Activated naive CD8-positive, alpha-beta T cell (primary cell): Measurements from ENCODE around the gene ISX.

Experiments
- H3K27ac Mint-ChIP-seq: one replicate; pipeline ENCODE4 v1.8.0; 2021; ENCODE audit warnings: mixed read lengths
- H3K27me3 Mint-ChIP-seq: one replicate; pipeline ENCODE4 v1.8.0; 2021; ENCODE audit warnings: mixed read lengths
- H3K36me3 Mint-ChIP-seq: one replicate; pipeline ENCODE4 v1.8.0; 2021; ENCODE audit warnings: mixed read lengths
- H3K4me1 Mint-ChIP-seq: one replicate; pipeline ENCODE4 v1.8.0; 2021; ENCODE audit warnings: low read depth, mixed read lengths
- H3K4me3 Mint-ChIP-seq: one replicate; pipeline ENCODE4 v1.8.0; 2021; ENCODE audit warnings: mild to moderate bottlenecking, mixed read lengths
- H3K9me3 Mint-ChIP-seq: one replicate; pipeline ENCODE4 v1.8.0; 2021; ENCODE audit warnings: low read depth, mixed read lengths

Gene ISX

DNA sequence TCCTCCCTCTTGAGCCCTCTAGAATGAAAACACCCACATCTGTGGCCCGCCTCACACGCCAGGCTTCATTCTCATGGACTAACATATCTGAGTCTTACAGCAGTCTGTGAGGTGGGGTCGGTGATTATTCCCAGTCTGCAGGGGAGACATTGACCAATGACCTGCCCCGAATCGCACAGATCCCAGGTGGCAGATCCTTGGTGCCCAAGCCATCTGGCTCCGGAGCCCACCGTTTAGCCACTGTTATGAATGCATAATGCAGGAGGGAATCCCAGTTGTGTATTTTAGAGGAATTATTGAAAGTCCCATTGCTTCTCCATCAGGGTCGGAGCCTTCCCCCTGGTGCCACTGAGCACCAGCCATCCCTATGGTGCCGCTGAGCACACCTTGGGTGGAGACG lies 47.4 kb downstream of the ISX start:
- Mint-ChIP-seq H3K4me1 (no peaks in the 10 kb centered on the region), H3K36me3 (no peaks in the 10 kb centered on the region), H3K4me3 (no peak overlapping the region), H3K27me3 (peaks cover 11% of the 10 kb centered on the region), H3K9me3 (no peaks in the 10 kb centered on the region), H3K27ac (no peak overlapping the region)

GRCh38 chr22:35114131-35114980 lies 48.4 kb downstream of the ISX start:
- no peaks in the 10 kb centered on the region for H3K4me1 Mint-ChIP-seq
- no peak overlapping the region for H3K27ac Mint-ChIP-seq
- H3K27me3 Mint-ChIP-seq, result peaks cover 8% of the 10 kb centered on the region
- no peaks in the 10 kb centered on the region for H3K9me3 Mint-ChIP-seq
- no peak overlapping the region for H3K4me3 Mint-ChIP-seq
- H3K36me3 Mint-ChIP-seq, result no peaks in the 10 kb centered on the region

DNA sequence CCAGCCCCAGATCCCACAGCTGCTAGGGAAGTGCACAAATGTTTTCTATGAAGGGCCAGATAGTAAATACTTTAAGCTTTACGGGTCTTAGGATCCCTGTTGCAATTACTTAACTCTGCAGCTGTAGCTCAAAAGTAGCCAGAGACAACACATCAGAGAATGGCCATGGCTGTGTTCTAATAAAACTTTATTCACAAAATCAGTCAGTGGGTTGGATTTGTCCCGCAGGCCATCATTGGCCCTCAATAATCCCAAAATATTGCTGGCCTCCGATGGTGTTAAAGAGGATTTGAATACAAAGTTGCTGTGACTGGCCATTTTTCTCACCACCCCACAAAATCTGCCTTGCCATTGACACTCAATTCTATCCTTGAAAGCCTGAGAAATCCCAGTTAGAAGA lies 49.6 kb downstream of the ISX start:
- H3K36me3 Mint-ChIP-seq, result no peaks in the 10 kb centered on the region
- H3K27ac Mint-ChIP-seq, result no peak overlapping the region
- H3K27me3 Mint-ChIP-seq, result peaks cover under 1% of the 10 kb centered on the region
- no peak overlapping the region for H3K4me3 Mint-ChIP-seq
- no peaks in the 10 kb centered on the region for H3K9me3 Mint-ChIP-seq
- no peaks in the 10 kb centered on the region for H3K4me1 Mint-ChIP-seq

GRCh38 chr22:35116269-35116668 lies 50.3 kb downstream of the ISX start:
- no peaks in the 10 kb centered on the region for H3K36me3 Mint-ChIP-seq
- no peaks in the 10 kb centered on the region for H3K27me3 Mint-ChIP-seq
- no peak overlapping the region for H3K4me3 Mint-ChIP-seq
- no peak overlapping the region for H3K27ac Mint-ChIP-seq
- no peaks in the 10 kb centered on the region for H3K9me3 Mint-ChIP-seq
- H3K4me1 Mint-ChIP-seq, result no peaks in the 10 kb centered on the region

GRCh38 chr22:35116817-35117216 lies 50.9 kb downstream of the ISX start:
- H3K4me3 Mint-ChIP-seq, result no peak overlapping the region
- no peaks in the 10 kb centered on the region for H3K9me3 Mint-ChIP-seq
- no peak overlapping the region for H3K27ac Mint-ChIP-seq

GRCh38 chr22:35119494-35119893 lies 53.5 kb downstream of the ISX start:
- H3K4me3 Mint-ChIP-seq, result no peak overlapping the region
- no peaks in the 10 kb centered on the region for H3K36me3 Mint-ChIP-seq
- H3K4me1 Mint-ChIP-seq, result no peaks in the 10 kb centered on the region
- H3K27me3 Mint-ChIP-seq, result peaks cover 6% of the 10 kb centered on the region
- H3K27ac Mint-ChIP-seq, result no peak overlapping the region
- no peaks in the 10 kb centered on the region for H3K9me3 Mint-ChIP-seq

More at GRCh38 chr22:35116817-35117216, 50.9 kb downstream of the ISX start:
- Mint-ChIP-seq H3K27me3 (no peaks in the 10 kb centered on the region), H3K36me3 (no peaks in the 10 kb centered on the region), H3K4me1 (no peaks in the 10 kb centered on the region)

GRCh38 chr22:35124691-35125219 lies 58.8 kb downstream of the ISX start:
- Mint-ChIP-seq H3K27me3 (peaks cover 20% of the 10 kb centered on the region), H3K27ac (no peak overlapping the region), H3K36me3 (no peaks in the 10 kb centered on the region), H3K4me3 (no peak overlapping the region), H3K9me3 (no peaks in the 10 kb centered on the region), H3K4me1 (no peaks in the 10 kb centered on the region)

GRCh38 chr22:35126993-35127392 lies 61.0 kb downstream of the ISX start:
- H3K9me3 Mint-ChIP-seq, result no peaks in the 10 kb centered on the region
- H3K4me3 Mint-ChIP-seq, result no peak overlapping the region
- H3K36me3 Mint-ChIP-seq, result no peaks in the 10 kb centered on the region
- peaks cover 20% of the 10 kb centered on the region for H3K27me3 Mint-ChIP-seq
- no peak overlapping the region for H3K27ac Mint-ChIP-seq
- H3K4me1 Mint-ChIP-seq, result no peaks in the 10 kb centered on the region

GRCh38 chr22:35128637-35129036 lies 62.7 kb downstream of the ISX start:
- Mint-ChIP-seq H3K4me3 (no peak overlapping the region), H3K36me3 (no peaks in the 10 kb centered on the region), H3K4me1 (no peaks in the 10 kb centered on the region), H3K27me3 (peaks cover 19% of the 10 kb centered on the region), H3K9me3 (no peaks in the 10 kb centered on the region), H3K27ac (no peak overlapping the region)

- no peak overlapping the region for H3K27ac Mint-ChIP-seq
- H3K9me3 Mint-ChIP-seq, result no peaks in the 10 kb centered on the region
- H3K27me3 Mint-ChIP-seq, result peaks cover 14% of the 10 kb centered on the region
- no peak overlapping the region for H3K4me3 Mint-ChIP-seq
- H3K4me1 Mint-ChIP-seq, result no peaks in the 10 kb centered on the region
- H3K36me3 Mint-ChIP-seq, result no peaks in the 10 kb centered on the region
Measured at GRCh38 chr22:35131525-35132000, 65.6 kb downstream of the ISX start.

- Mint-ChIP-seq H3K4me3 (no peak overlapping the region), H3K27ac (no peak overlapping the region), H3K9me3 (no peaks in the 10 kb centered on the region), H3K4me1 (no peaks in the 10 kb centered on the region), H3K36me3 (no peaks in the 10 kb centered on the region), H3K27me3 (peaks cover 14% of the 10 kb centered on the region)
Measured at GRCh38 chr22:35132568-35132967, 66.6 kb downstream of the ISX start.

DNA sequence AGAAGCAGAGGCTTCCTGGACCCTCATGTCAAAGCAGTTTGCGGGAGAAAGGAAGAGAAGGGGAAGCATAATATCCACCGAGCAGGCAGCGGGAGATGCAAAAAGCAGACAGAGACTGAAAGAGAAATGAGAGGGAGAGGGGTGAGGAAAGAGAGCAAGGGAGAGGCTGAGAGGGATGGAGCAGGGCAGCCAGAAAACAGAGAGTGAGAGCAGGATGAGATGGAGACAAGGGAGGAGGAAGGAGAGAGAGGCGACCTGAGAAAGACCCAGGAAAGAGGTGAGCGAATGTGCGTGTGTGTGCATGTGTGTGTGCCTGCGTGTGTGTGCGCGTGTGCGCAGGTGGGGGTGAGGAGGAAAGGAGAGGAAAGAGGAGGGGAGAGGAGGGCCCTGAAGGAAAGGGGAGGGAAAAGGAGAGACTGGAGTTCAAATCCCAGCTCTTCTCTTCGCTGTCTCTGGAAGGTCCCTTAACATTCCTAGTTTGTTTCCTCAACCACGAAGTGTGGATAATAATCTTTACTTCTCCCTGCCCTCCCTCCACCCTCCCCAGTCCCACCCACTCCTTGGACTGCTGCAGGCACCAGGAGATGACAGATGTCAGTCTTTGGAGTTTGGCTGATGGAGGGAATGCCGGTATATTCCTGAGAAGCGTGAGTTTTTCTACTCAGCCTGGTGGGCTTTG lies 67.9 kb downstream of the ISX start:
- Mint-ChIP-seq H3K27ac (no peak overlapping the region), H3K9me3 (no peaks in the 10 kb centered on the region), H3K27me3 (peaks cover 5% of the 10 kb centered on the region), H3K36me3 (no peaks in the 10 kb centered on the region), H3K4me1 (no peaks in the 10 kb centered on the region), H3K4me3 (no peak overlapping the region)

GRCh38 chr22:35134637-35135036 lies 68.7 kb downstream of the ISX start:
- no peak overlapping the region for H3K4me3 Mint-ChIP-seq
- H3K4me1 Mint-ChIP-seq, result no peaks in the 10 kb centered on the region
- H3K27me3 Mint-ChIP-seq, result peaks cover 4% of the 10 kb centered on the region
- H3K36me3 Mint-ChIP-seq, result no peaks in the 10 kb centered on the region
- H3K27ac Mint-ChIP-seq, result no peak overlapping the region
- no peaks in the 10 kb centered on the region for H3K9me3 Mint-ChIP-seq

- H3K27ac Mint-ChIP-seq, result no peak overlapping the region
- H3K4me3 Mint-ChIP-seq, result no peak overlapping the region
- no peaks in the 10 kb centered on the region for H3K9me3 Mint-ChIP-seq
- peaks cover 4% of the 10 kb centered on the region for H3K27me3 Mint-ChIP-seq
- H3K36me3 Mint-ChIP-seq, result no peaks in the 10 kb centered on the region
- no peaks in the 10 kb centered on the region for H3K4me1 Mint-ChIP-seq
Measured at GRCh38 chr22:35135165-35135564, 69.2 kb downstream of the ISX start.
